WI38 (cell line): ENCODE data around the gene TENM4.

ENCODE experiments used
- H3K4me3 ChIP-seq: 2 replicates; pipeline ENCODE4 v1.5.1; 2011; ENCODE audit warnings: low read depth, mild to moderate bottlenecking, control low read depth, low read length
- CTCF ChIP-seq: IDR thresholded peaks from 2 replicates; pipeline ENCODE4 v1.5.1; 2012; ENCODE audit warnings: low read depth, mild to moderate bottlenecking, control low read depth, low read length

TENM4 gene

GRCh38 chr11:79184285-79184684, 256.5 kb downstream of the TENM4 start:
- H3K4me3 ChIP-seq: no peak overlapping the region
- TF ChIP-seq CTCF: no peak

DNA sequence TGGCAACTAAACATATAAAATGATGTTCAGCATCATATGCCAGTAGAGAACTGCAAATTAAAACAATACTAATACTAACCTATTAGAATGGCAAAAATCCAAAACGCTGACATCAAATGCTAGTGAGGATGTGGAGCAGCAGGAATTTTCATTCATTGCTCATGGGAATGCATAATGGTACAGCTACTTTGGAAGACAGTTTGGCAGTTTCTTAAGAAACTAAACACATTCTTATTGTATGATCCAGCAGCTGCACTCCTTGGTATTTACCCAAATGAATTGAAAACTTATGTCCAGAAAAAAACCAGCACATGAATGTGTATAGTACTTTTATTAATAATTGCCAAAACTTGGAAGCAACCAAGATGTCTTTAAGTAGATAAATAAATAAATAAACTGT, 258.0 kb downstream of the TENM4 start:
- no peak for TF ChIP-seq CTCF
- no peak overlapping the region for H3K4me3 ChIP-seq

- TF ChIP-seq CTCF: no peak
- no peak overlapping the region for H3K4me3 ChIP-seq
Measured at GRCh38 chr11:79179087-79179486, 261.7 kb downstream of the TENM4 start.

DNA sequence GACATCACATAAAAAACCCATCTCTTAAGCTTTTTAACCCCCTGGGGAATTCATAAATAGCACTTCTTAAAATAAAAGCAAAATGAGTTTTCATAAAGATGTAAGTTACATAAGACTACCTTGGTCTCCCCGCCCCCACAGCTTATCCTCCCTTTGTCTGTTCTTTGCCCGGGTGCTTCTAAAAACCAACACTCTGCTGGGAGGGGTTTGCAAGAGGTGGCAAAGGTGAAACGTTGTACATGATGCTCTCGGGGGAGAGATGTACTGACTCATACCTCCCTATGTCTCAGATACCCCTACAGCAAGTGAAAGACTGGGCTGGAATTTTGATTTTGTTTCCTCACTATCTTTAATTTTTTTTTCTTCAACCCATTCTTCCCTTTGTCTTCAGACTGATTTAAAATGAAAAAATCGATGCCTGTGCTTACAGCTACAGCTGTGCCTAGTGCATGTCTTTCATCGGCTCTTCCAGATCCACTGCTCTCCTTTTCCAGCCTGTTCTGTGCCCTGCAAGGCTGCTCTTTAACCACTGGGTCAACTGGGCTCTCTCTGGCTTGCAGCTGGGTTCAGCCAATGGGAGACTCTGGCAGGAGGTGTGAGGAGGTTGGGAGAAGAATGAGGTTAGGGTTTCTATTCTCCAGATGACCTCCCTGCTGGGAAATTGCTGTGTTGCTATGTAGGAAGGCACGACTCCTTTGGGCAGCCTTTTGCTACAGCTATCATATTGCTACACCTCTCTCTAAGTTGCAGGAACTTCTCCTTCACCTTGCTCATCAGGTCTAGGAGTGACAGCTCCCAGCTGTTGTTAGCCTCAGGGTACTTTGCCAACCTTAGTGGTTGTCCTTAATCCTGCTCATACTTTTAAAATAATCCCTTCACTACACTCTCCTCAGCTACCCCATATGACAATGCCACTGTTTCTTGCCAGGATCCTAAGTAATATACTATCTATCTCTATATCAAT, 266.5 kb downstream of the TENM4 start:
- H3K4me3 ChIP-seq: no peak overlapping the region
- TF ChIP-seq CTCF: no peak

- TF ChIP-seq CTCF: no peak
- H3K4me3 ChIP-seq: no peak overlapping the region
Measured at GRCh38 chr11:79173615-79174014, 267.2 kb downstream of the TENM4 start.

GRCh38 chr11:79170321-79170720, 270.5 kb downstream of the TENM4 start:
- no peak overlapping the region for H3K4me3 ChIP-seq
- TF ChIP-seq CTCF: no peak

DNA sequence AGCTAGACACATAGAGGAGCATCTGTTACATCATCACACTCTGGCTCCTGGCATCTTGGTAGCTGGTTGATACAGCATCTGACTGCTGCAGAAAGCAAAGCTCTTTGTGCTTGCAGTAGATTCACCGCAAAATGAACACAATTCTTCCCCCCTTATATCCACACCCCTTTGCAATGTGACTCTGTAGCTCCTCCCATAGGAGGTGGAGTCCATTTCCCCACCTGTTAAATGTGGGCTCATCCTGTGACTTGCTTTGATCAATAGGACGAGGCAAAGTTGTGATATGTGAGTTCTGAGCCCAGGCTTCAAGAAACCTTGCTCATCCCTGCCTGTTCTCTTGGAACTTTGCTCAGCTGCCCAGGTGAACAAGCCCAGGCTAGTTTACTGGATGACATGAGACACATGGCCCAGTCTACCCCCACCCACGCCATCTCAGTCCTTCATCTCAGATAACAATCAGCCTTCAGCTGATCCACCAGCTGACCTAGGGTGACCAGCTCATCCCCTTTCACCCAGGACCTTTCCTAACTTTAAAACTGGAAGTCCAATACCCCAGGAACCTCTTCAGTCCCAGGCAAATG, 272.2 kb downstream of the TENM4 start:
- TF ChIP-seq CTCF: no peak
- no peak overlapping the region for H3K4me3 ChIP-seq
